CD14-positive monocyte (primary cell): ENCODE measurements around the gene POLD3. TPM values are rescaled to one million over a fixed set of nuclear protein-coding genes. Genes with fewer than 3 reads are reported as not detected.

Experiments used
- DNase-seq, 3 donors: peaks; one replicate each; pipeline ENCODE4 v3.0.0-alpha.2; 2011 to 2022
- H2AFZ ChIP-seq: 2 replicates; pipeline ENCODE4 v1.6.0; 2012; ENCODE audit warnings: mild to moderate bottlenecking, low read depth, low read length, inconsistent platforms; ENCODE audit not compliant: insufficient read depth, poor library complexity, severe bottlenecking
- H3K27ac ChIP-seq, 2 donors: 1 replicate in 1 of 2; 2 replicates in 1 of 2; pipeline ENCODE4 v1.5.1; 2012 to 2013; ENCODE audit warnings: low read length in 2 of 2, control low read depth in 1 of 2, inconsistent platforms in 1 of 2, low read depth in 1 of 2, mild to moderate bottlenecking in 1 of 2
- H3K27me3 ChIP-seq, 2 donors: one replicate each; pipeline versions ENCODE4 v1.6.0 to v1.6.1; 2011 to 2013; ENCODE audit warnings: low read length in 2 of 2; ENCODE audit not compliant: control insufficient read depth in 2 of 2, insufficient read depth in 2 of 2
- H3K36me3 ChIP-seq, 2 donors: replicated peaks in 1 of 2; 1 replicate in 1 of 2; 2 replicates in 1 of 2; pipeline versions ENCODE4 v1.5.1 to v1.6.1; 2012 to 2013; ENCODE audit warnings: low read length in 2 of 2, control low read depth in 1 of 2, inconsistent platforms in 1 of 2, mild to moderate bottlenecking in 1 of 2; ENCODE audit not compliant: insufficient read depth in 2 of 2, control insufficient read depth in 1 of 2
- H3K4me1 ChIP-seq, 2 donors: 1 replicate in 1 of 2; 2 replicates in 1 of 2; pipeline versions ENCODE4 v1.5.1 to v1.6.1; 2012 to 2013; ENCODE audit warnings: low read length in 2 of 2, control low read depth in 1 of 2, inconsistent platforms in 1 of 2, mild to moderate bottlenecking in 1 of 2, moderate library complexity in 1 of 2; ENCODE audit not compliant: insufficient read depth in 2 of 2, control insufficient read depth in 1 of 2
- H3K4me2 ChIP-seq: replicated peaks from 2 replicates; pipeline ENCODE3; 2012; ENCODE audit warnings: low read length, moderate library complexity, mild to moderate bottlenecking; ENCODE audit not compliant: poor library complexity, severe bottlenecking; ENCODE audit errors: extremely low read depth
- H3K4me3 ChIP-seq, 3 experiments: fragments of 200-600 bp in 1 of 3; sonication (generic) in 1 of 3; replicated peaks in 1 of 3; 1 replicate in 2 of 3; 2 replicates in 1 of 3; pipeline ENCODE4 v1.5.1; 2011 to 2013; ENCODE audit warnings: low read length in 3 of 3, mild to moderate bottlenecking in 3 of 3, control low read depth in 2 of 3, low read depth in 2 of 3, inconsistent platforms in 1 of 3, moderate library complexity in 1 of 3
- H3K79me2 ChIP-seq: 2 replicates; pipeline ENCODE4 v1.6.0; 2012; ENCODE audit warnings: mild to moderate bottlenecking, control low read depth, inconsistent platforms, low read length, moderate library complexity; ENCODE audit not compliant: insufficient read depth
- H3K9ac ChIP-seq: 2 replicates; pipeline ENCODE4 v1.6.0; 2017; ENCODE audit warnings: low read length, mild to moderate bottlenecking; ENCODE audit not compliant: insufficient read depth, poor library complexity, severe bottlenecking
- H3K9me3 ChIP-seq, 2 donors: replicated peaks in 1 of 2; 1 replicate in 1 of 2; 2 replicates in 1 of 2; pipeline versions ENCODE4 v1.5.1 to v1.6.1; 2012 to 2013; ENCODE audit warnings: low read length in 2 of 2, control low read depth in 1 of 2; ENCODE audit not compliant: control insufficient read depth in 1 of 2, insufficient read depth in 1 of 2
- H4K20me1 ChIP-seq: 2 replicates; pipeline ENCODE4 v1.6.0; 2012; ENCODE audit warnings: mild to moderate bottlenecking, low read length, control low read depth, moderate library complexity; ENCODE audit not compliant: insufficient read depth
- H3K27ac Mint-ChIP-seq, 7 donors: one replicate each; pipeline ENCODE4 v1.8.0; 2020; ENCODE audit warnings: mild to moderate bottlenecking in 7 of 7, mixed read lengths in 7 of 7, moderate library complexity in 6 of 7, inconsistent platforms in 2 of 7
- H3K27me3 Mint-ChIP-seq, 3 donors: one replicate each; pipeline ENCODE4 v1.8.0; 2021 to 2022; ENCODE audit warnings: low read depth in 3 of 3, mild to moderate bottlenecking in 3 of 3, mixed read lengths in 3 of 3, moderate library complexity in 3 of 3, inconsistent platforms in 1 of 3
- H3K36me3 Mint-ChIP-seq, 2 donors: one replicate each; pipeline ENCODE4 v1.8.0; 2020; ENCODE audit warnings: mixed read lengths in 2 of 2, inconsistent platforms in 1 of 2, mild to moderate bottlenecking in 1 of 2
- H3K4me1 Mint-ChIP-seq: one replicate; pipeline ENCODE4 v1.8.0; 2020; ENCODE audit warnings: mild to moderate bottlenecking, mixed read lengths
- H3K4me3 Mint-ChIP-seq, 2 donors: one replicate each; pipeline ENCODE4 v1.8.0; 2020; ENCODE audit warnings: mild to moderate bottlenecking in 2 of 2, mixed read lengths in 2 of 2, moderate library complexity in 1 of 2
- H3K9me3 Mint-ChIP-seq, 7 donors: one replicate each; pipeline ENCODE4 v1.8.0; 2020 to 2022; ENCODE audit warnings: mixed read lengths in 7 of 7, mild to moderate bottlenecking in 6 of 7, moderate library complexity in 6 of 7, inconsistent platforms in 2 of 7
- WGBS: methylation state at CpG from one replicate; pipeline ENCODE4 v1.1.5; 2013; ENCODE audit warnings: missing lambda C conversion rate; ENCODE audit not compliant: insufficient coverage; 5-methylcytosine and 5-hydroxymethylcytosine counted together
- intact Hi-C, 2 donors: fragments of 100-400 bp; cut with micrococcal nuclease; formaldehyde crosslinking; loops; one replicate each; pipeline versions ENCODE4 v1.15.0 to v1.15.1; 2023
- polyA plus RNA-seq, 3 donors: library from polyadenylated mRNA; depleted of rRNA in 1 of 3; unstranded in 2 of 3; stranded (reverse) in 1 of 3; fragments of 300-500 nt in 2 of 3; fragments of >200 nt in 1 of 3; fragmentation: Illumina TruSeq in 2 of 3; gene quantifications; 1 replicate in 2 of 3; 2 replicates in 1 of 3; pipeline ENCODE4 v1.2.3, GENCODE V29; 2012 to 2021
- TF ChIP-seq, protein P1 (sequence below): fragments of 200-600 bp; IDR thresholded peaks from one replicate; pipeline ENCODE4 v1.8.0; 2022; ENCODE audit warnings: antibody characterized with exemption, mild to moderate bottlenecking

The POLD3 gene
- polyA plus RNA-seq, 3 donors: 11.3 to 29.9 (median 26.2) TPM

DNA sequence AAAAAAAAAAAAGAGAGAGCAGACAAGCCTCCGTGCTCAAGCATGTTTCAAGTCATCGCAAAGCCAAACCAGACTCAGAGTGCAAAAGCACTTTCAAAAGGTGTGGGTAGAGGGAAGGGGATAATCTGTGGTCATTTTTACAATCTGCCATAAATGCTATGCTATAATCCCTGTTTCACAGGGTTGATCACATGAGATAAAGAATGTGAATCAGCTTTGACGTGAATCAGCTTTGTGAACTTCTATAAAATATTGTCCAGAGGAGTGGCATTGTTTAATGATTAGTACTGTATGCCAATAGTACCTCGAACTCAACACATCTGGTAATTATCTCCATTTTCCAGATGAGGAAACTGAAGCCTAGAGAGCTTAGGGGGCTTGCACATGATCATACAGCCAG is 20.0 kb upstream of the POLD3 start:
- no peaks in the 10 kb centered on the region for H3K4me1 ChIP-seq
- H3K4me2 ChIP-seq: no peak overlapping the region
- intact Hi-C loops: loop anchor here (10.0 kb wide), 2 partner anchors 178 to 318 kb away; partner anchors contain the start of gene PGM2L1 (in 1 of the 2)
- no peaks in the 10 kb centered on the region for H4K20me1 ChIP-seq
- no peaks in the 10 kb centered on the region for H3K27me3 ChIP-seq
- Mint-ChIP-seq H3K4me1 (no peaks in the 10 kb centered on the region), H3K4me3 (no peak overlapping the region), H3K27me3 (peaks cover 5 to 8% (median 6%) of the 10 kb centered on the region in 3 donors), H3K27ac (no peak overlapping the region), H3K36me3 (no peaks in the 10 kb centered on the region), H3K9me3 (no peaks in the 10 kb centered on the region)
- H3K9ac ChIP-seq: no peak overlapping the region
- H3K4me3 ChIP-seq: no peak overlapping the region
- TF ChIP-seq, protein P1, sequence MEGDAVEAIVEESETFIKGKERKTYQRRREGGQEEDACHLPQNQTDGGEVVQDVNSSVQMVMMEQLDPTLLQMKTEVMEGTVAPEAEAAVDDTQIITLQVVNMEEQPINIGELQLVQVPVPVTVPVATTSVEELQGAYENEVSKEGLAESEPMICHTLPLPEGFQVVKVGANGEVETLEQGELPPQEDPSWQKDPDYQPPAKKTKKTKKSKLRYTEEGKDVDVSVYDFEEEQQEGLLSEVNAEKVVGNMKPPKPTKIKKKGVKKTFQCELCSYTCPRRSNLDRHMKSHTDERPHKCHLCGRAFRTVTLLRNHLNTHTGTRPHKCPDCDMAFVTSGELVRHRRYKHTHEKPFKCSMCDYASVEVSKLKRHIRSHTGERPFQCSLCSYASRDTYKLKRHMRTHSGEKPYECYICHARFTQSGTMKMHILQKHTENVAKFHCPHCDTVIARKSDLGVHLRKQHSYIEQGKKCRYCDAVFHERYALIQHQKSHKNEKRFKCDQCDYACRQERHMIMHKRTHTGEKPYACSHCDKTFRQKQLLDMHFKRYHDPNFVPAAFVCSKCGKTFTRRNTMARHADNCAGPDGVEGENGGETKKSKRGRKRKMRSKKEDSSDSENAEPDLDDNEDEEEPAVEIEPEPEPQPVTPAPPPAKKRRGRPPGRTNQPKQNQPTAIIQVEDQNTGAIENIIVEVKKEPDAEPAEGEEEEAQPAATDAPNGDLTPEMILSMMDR: no peak
- H3K27ac ChIP-seq: no peak overlapping the region
- 100% methylated on average over 1 of the region's 4 CpGs for WGBS
- H3K79me2 ChIP-seq: no peaks in the 10 kb centered on the region
- no peaks in the 10 kb centered on the region for H3K9me3 ChIP-seq
- no peaks in the 10 kb centered on the region for H3K36me3 ChIP-seq
- no peak for DNase-seq
- H2AFZ ChIP-seq: no peak overlapping the region

- Histone ChIP-seq H3K4me3 (no peak overlapping the region), H3K4me1 (peaks cover 0 to 6% of the 10 kb centered on the region in 2 donors), H3K9me3 (no peaks in the 10 kb centered on the region), H3K36me3 (no peaks in the 10 kb centered on the region), H3K27me3 (no peaks in the 10 kb centered on the region), H3K4me2 (no peak overlapping the region), H3K9ac (no peak overlapping the region), H2AFZ (no peak overlapping the region), H3K79me2 (no peaks in the 10 kb centered on the region), H3K27ac (no peak overlapping the region), H4K20me1 (no peaks in the 10 kb centered on the region)
- WGBS: 100% methylated on average over 1 of the region's 6 CpGs
- H3K27ac Mint-ChIP-seq: no peak overlapping the region
- DNase-seq: no peak
- H3K4me1 Mint-ChIP-seq: peaks cover 4% of the 10 kb centered on the region
- TF ChIP-seq, protein P1: no peak
- H3K36me3 Mint-ChIP-seq: no peaks in the 10 kb centered on the region
- intact Hi-C loops: loop anchor here (10.0 kb wide), 2 partner anchors 180 to 320 kb away; partner anchors contain the start of gene PGM2L1 (in 1 of the 2)
- no peak overlapping the region for H3K4me3 Mint-ChIP-seq
- peaks cover 6 to 8% (median 8%) of the 10 kb centered on the region in 3 donors for H3K27me3 Mint-ChIP-seq
- H3K9me3 Mint-ChIP-seq: no peaks in the 10 kb centered on the region
Observed at GRCh38 chr11:74574563-74574962, 17.8 kb upstream of the POLD3 start.
